Stimulated activated naive CD8-positive, alpha-beta T cell treated with anti-CD3 and anti-CD28 coated beads, Interleukin-15, amount 100 ng/mL, for 72 hours (primary cell): Measurements from ENCODE around the gene LINC01488.

Experiments used
- ATAC-seq: fragments of 150-1000 bp; cut with Tn5 transposase; 2 replicates; pipeline ENCODE4 v1.10.0; 2021; ENCODE audit warnings: mild to moderate bottlenecking, moderate library complexity
- DNase-seq, 2 donors: peaks; one replicate each; pipeline ENCODE4 v3.0.0; 2021 to 2022
- H3K27ac Mint-ChIP-seq, 2 donors: one replicate each; pipeline ENCODE4 v1.8.0; 2022; ENCODE audit warnings: mild to moderate bottlenecking in 2 of 2, mixed read lengths in 2 of 2, moderate library complexity in 2 of 2
- H3K27me3 Mint-ChIP-seq: one replicate; pipeline ENCODE4 v1.8.0; 2022; ENCODE audit warnings: mixed read lengths
- H3K4me1 Mint-ChIP-seq: one replicate; pipeline ENCODE4 v1.8.0; 2022; ENCODE audit warnings: mild to moderate bottlenecking, mixed read lengths
- H3K4me3 Mint-ChIP-seq, 2 donors: one replicate each; pipeline ENCODE4 v1.8.0; 2022; ENCODE audit warnings: mild to moderate bottlenecking in 2 of 2, mixed read lengths in 2 of 2, moderate library complexity in 1 of 2
- H3K9me3 Mint-ChIP-seq, 2 donors: one replicate each; pipeline ENCODE4 v1.8.0; 2022; ENCODE audit warnings: mixed read lengths in 2 of 2

Gene LINC01488

DNA sequence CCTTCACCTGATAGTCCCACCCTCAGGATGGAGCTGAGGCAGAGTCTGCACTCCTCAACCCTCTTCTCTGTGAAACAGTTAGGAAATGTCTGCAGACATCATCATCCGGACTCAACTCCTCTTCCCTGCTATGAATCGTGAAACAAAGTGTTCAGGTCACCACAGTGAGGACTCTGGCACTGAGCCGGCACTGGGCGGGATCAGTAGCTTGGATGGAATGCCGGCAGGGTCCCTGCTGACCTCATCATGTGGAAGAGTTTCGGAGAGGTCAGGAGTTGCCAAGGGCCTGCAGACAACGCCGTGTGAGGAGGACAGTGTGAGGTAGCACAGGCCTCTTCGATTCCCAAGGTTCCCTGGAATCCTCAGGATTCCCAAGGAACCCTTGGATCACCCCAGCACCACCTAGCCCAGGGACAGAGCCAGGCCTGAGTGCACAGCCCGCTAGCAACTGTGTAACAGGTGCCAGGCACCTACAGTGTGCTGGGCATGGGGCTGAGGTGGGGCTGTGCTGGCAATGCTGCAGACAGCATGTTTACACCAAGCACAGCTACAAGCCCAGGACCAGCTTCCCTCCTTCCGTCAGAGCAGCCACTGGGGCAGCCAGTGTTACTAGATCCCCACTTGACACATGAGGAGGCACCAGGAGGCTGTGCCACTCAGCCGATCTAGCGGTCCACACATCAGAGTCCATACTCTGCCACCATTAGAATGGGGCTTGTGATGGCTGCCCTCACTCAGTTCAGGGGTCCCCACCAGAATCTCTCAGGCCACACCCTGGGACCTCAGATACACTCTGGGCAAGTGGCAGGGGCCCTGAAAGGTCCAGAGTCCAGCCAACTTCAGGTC lies 693 bp upstream of the LINC01488 start:
- no peak for ATAC-seq
- no peak overlapping the region for H3K4me3 Mint-ChIP-seq
- H3K9me3 Mint-ChIP-seq, result no peaks in the 10 kb centered on the region
- no peaks in the 10 kb centered on the region for H3K27me3 Mint-ChIP-seq
- no peak for DNase-seq
- H3K4me1 Mint-ChIP-seq, result no peaks in the 10 kb centered on the region
- no peak overlapping the region for H3K27ac Mint-ChIP-seq

- Mint-ChIP-seq H3K9me3 (no peaks in the 10 kb centered on the region), H3K27me3 (no peaks in the 10 kb centered on the region), H3K4me1 (no peaks in the 10 kb centered on the region), H3K4me3 (no peak overlapping the region), H3K27ac (no peak overlapping the region)
- no peak for ATAC-seq
- no peak for DNase-seq
Observed at GRCh38 chr11:69482322-69482721, 859 bp downstream of the LINC01488 start.

DNA sequence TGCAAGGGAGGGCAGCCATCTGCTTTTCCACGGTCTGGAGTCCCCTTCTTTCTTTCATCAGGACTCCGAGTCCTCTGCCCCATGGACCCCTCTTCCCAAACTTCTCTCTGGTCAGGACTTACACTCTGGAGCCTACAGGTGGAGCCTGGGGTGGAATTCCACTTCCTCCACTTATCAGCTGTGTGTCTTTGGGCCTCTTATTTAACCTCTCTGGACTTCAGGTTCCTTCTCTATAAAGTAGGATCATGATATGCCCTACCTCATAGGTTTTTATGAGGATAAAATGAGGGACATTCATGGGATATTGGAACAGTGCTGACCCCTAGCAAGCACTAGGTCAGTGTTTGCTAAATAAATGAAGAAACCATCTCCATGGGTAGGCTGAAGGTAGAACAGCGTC lies 1.7 kb downstream of the LINC01488 start:
- H3K9me3 Mint-ChIP-seq, result no peaks in the 10 kb centered on the region
- no peak overlapping the region for H3K4me3 Mint-ChIP-seq
- no peaks in the 10 kb centered on the region for H3K27me3 Mint-ChIP-seq
- ATAC-seq (no peak), DNase-seq (no peak)
- no peaks in the 10 kb centered on the region for H3K4me1 Mint-ChIP-seq
- no peak overlapping the region for H3K27ac Mint-ChIP-seq

DNA sequence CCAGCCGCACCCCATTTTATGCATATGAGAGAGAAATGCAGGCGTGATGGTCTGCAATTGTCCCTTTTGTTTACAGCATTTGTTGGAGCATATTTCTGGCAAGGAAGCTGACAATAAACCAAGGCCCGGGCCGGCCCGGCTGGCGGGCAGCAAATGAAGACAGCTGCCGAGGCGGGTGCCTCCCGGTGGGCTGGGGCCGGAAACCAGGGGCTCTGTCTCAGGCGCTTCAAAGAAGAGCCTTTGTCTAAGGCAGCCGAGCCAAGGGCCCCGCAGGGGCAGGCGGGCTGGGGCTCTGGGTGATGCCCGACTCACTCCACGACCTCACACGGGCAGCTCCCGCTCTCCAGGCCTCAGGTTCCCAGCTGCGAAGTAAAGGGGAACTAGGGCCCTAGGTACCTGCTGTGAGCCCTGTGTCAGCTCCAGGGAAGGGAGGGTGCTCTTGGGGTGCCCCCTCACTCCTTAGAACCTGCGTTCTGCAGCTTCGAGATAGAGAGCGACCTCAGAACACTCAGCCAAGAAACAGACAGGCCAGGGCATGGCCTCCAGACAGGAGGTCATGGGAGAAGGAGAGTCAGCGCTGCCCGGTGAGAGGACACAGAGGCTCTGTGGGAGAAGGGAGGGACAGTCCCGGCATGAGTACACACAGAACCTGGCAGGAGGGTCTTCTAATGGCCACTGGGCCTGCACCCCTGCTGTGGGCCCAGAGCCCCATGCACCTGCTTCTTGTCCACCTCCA lies 2.4 kb downstream of the LINC01488 start:
- DNase-seq, result no peak
- H3K9me3 Mint-ChIP-seq, result no peaks in the 10 kb centered on the region
- no peaks in the 10 kb centered on the region for H3K4me1 Mint-ChIP-seq
- ATAC-seq, result no peak
- H3K4me3 Mint-ChIP-seq, result no peak overlapping the region
- H3K27ac Mint-ChIP-seq, result no peak overlapping the region
- H3K27me3 Mint-ChIP-seq, result no peaks in the 10 kb centered on the region

- H3K4me1 Mint-ChIP-seq, result no peaks in the 10 kb centered on the region
- no peaks in the 10 kb centered on the region for H3K9me3 Mint-ChIP-seq
- no peak for DNase-seq
- no peak overlapping the region for H3K4me3 Mint-ChIP-seq
- no peak overlapping the region for H3K27ac Mint-ChIP-seq
- no peaks in the 10 kb centered on the region for H3K27me3 Mint-ChIP-seq
- ATAC-seq, result no peak
Observed at GRCh38 chr11:69484427-69485259, 3.2 kb downstream of the LINC01488 start.

- Mint-ChIP-seq H3K4me1 (no peaks in the 10 kb centered on the region), H3K27ac (no peak overlapping the region), H3K27me3 (no peaks in the 10 kb centered on the region), H3K9me3 (no peaks in the 10 kb centered on the region), H3K4me3 (no peak overlapping the region)
- DNase-seq, result no peak
- ATAC-seq, result no peak
Observed at GRCh38 chr11:69485337-69486041, 4.0 kb downstream of the LINC01488 start.

DNA sequence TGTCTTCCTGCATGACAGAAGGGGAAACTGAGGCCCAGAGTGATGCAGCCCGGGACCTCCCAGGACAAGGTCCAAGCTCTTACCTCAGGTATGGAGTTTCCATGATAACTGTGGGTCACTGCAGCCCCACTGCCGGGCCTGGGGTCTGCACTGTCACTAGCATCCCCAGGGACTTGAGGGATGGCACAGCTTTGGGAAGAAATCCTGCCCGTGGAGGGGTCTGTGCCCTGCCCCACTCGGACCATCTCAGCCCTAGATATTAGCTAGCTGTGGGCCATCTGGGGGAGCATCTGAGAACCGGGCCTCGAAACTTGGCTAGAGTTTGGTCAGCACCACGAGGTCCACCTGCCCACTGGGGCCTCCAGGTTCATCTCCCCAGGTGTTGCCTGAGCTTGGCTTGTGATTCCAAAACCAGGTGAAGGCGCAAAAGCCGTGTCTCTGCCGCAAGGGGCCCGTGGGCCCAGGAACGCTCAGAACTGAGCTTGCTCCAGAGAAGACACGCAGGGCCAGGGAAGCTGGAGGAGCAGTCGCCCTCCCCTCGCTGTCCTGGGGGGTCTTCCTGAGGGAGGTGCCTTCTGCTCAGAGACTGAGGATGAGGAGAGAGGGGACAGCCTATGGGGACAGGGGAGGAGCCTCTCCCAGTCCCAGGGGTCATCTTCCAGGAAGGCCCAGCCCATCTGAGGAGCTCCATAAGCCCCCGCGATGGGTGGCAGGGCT lies 4.8 kb downstream of the LINC01488 start:
- no peaks in the 10 kb centered on the region for H3K9me3 Mint-ChIP-seq
- no peak overlapping the region for H3K4me3 Mint-ChIP-seq
- no peak overlapping the region for H3K27ac Mint-ChIP-seq
- no peaks in the 10 kb centered on the region for H3K4me1 Mint-ChIP-seq
- ATAC-seq (no peak), DNase-seq (no peak)
- peaks cover 2% of the 10 kb centered on the region for H3K27me3 Mint-ChIP-seq

DNA sequence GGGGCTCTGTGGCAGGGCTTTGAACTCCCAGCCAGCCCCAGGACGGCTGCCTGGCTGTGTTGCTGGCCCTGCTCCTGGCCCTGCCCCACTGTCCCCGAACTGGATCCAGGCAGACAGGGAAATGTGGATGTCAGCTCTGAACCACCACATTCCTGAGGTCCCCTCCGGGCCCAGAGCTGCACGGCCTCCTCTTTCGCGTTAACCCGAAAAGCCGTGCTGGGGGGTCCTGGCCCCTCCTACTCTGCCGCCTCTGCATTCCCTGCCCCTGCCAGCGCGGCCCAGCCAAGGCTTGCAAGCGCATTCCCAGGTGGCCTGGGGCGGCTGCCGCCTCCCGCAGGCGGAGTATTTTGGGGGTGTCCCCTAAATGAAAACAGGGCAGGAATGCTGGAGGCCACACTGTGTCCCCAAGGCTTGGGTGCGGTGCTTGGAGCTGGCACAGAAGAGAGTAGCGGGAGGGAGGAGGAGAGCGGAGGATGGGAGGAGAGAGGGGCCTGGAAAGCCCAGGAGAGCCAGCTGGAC lies 5.4 kb downstream of the LINC01488 start:
- H3K27me3 Mint-ChIP-seq, result peaks cover 8% of the 10 kb centered on the region
- no peaks in the 10 kb centered on the region for H3K4me1 Mint-ChIP-seq
- no peak overlapping the region for H3K27ac Mint-ChIP-seq
- no peak overlapping the region for H3K4me3 Mint-ChIP-seq
- ATAC-seq (no peak), DNase-seq (no peak)
- H3K9me3 Mint-ChIP-seq, result no peaks in the 10 kb centered on the region

GRCh38 chr11:69487391-69487790 lies 5.9 kb downstream of the LINC01488 start:
- peaks cover 14% of the 10 kb centered on the region for H3K27me3 Mint-ChIP-seq
- H3K4me3 Mint-ChIP-seq, result no peak overlapping the region
- DNase-seq (no peak), ATAC-seq (no peak)
- no peak overlapping the region for H3K27ac Mint-ChIP-seq
- no peaks in the 10 kb centered on the region for H3K9me3 Mint-ChIP-seq
- H3K4me1 Mint-ChIP-seq, result no peaks in the 10 kb centered on the region

DNA sequence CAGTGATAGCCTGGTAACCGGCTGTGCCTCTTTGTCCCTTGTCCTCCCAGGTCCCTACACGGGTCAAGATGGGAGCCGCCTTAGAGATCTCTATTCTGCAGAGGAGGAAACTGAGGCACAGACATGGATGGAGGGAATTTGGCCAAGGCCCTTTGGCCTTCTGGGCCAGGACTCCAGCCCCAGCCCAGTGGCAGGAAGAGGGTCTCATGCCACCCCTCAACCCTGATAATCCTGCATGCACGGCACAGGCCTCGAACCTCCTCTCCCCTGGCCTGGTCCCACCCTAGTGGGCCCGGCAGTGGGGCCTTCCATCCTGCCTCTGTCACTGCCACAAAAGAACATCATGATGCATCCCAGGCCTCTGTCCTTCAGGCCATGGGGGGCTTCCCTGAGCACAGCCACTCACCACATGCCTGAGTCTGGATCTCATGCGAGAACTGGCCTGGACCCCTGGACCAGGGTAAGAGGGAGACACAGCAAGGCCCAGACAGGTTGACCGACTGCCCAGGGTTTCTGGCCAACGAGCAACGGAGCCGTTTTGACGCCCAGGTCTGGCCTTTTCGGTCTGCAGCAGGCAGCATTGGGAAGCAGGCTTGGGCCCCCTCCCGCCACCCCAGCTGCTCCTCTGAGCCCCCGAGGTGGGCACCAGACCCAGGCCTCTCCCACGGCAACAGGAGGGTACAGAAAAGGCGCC lies 6.5 kb downstream of the LINC01488 start:
- peaks cover 17% of the 10 kb centered on the region for H3K27me3 Mint-ChIP-seq
- no peak overlapping the region for H3K4me3 Mint-ChIP-seq
- no peaks in the 10 kb centered on the region for H3K9me3 Mint-ChIP-seq
- H3K27ac Mint-ChIP-seq, result peak overlapping the region in 1 of 2 donors; percentile 71
- ATAC-seq (no peak), DNase-seq (no peak)
- H3K4me1 Mint-ChIP-seq, result no peaks in the 10 kb centered on the region

- Mint-ChIP-seq H3K27ac (no peak overlapping the region), H3K27me3 (peaks cover 18% of the 10 kb centered on the region), H3K4me3 (no peak overlapping the region), H3K9me3 (no peaks in the 10 kb centered on the region), H3K4me1 (no peaks in the 10 kb centered on the region)
- ATAC-seq (no peak), DNase-seq (no peak)
Observed at GRCh38 chr11:69488543-69488940, 7.1 kb downstream of the LINC01488 start.

- DNase-seq (no peak), ATAC-seq (no peak)
- H3K4me1 Mint-ChIP-seq, result no peaks in the 10 kb centered on the region
- peaks cover 24% of the 10 kb centered on the region for H3K27me3 Mint-ChIP-seq
- H3K4me3 Mint-ChIP-seq, result no peak overlapping the region
- H3K27ac Mint-ChIP-seq, result no peak overlapping the region
- H3K9me3 Mint-ChIP-seq, result no peaks in the 10 kb centered on the region
Observed at GRCh38 chr11:69489031-69489745, 7.7 kb downstream of the LINC01488 start.

- H3K9me3 Mint-ChIP-seq, result no peaks in the 10 kb centered on the region
- H3K27me3 Mint-ChIP-seq, result peaks cover 31% of the 10 kb centered on the region
- no peak for ATAC-seq
- H3K4me3 Mint-ChIP-seq, result no peak overlapping the region
- no peaks in the 10 kb centered on the region for H3K4me1 Mint-ChIP-seq
- no peak overlapping the region for H3K27ac Mint-ChIP-seq
- no peak for DNase-seq
Observed at GRCh38 chr11:69489746-69490365, 8.4 kb downstream of the LINC01488 start.
